GM19455 (cell line): ENCODE results near the gene SACS.
"Not testable (repeated sequence)": the region's sequence is repeated elsewhere in the genome, so short reads cannot be mapped to it uniquely, and the experiment has no call there.

ENCODE experiments used
- ATAC-seq: cut with Tn5 transposase; IDR thresholded peaks from one replicate; pipeline ENCODE4 v1.9.1; 2021; ENCODE audit not compliant: unreplicated experiment

The SACS gene

GRCh38 chr13:23456437-23457210 lies 23.1 kb upstream of the SACS start:
- no peak for ATAC-seq

GRCh38 chr13:23455401-23456185 lies 22.1 kb upstream of the SACS start:
- no peak for ATAC-seq

GRCh38 chr13:23453132-23453531 lies 19.6 kb upstream of the SACS start:
- ATAC-seq = no peak

GRCh38 chr13:23450340-23451046 lies 17.0 kb upstream of the SACS start:
- ATAC-seq = no peak

GRCh38 chr13:23449398-23450162 lies 16.1 kb upstream of the SACS start:
- no peak for ATAC-seq

- ATAC-seq = no peak
These were observed 14.4 kb upstream of the SACS start for GRCh38 chr13:23447927-23448326.

- ATAC-seq = no peak
These were observed 12.3 kb upstream of the SACS start for GRCh38 chr13:23445794-23446193.

GRCh38 chr13:23443878-23444277 lies 10.4 kb upstream of the SACS start:
- no peak for ATAC-seq

- no peak for ATAC-seq
These were observed 9.6 kb upstream of the SACS start for GRCh38 chr13:23443110-23443509.

- no peak for ATAC-seq
These were observed 7.5 kb upstream of the SACS start for GRCh38 chr13:23440821-23441618.

- ATAC-seq = not testable (repeated sequence)
These were observed 6.8 kb upstream of the SACS start for GRCh38 chr13:23440324-23440723.

- no peak for ATAC-seq
These were observed 4.4 kb upstream of the SACS start for GRCh38 chr13:23437916-23438315.

GRCh38 chr13:23436680-23437079 lies 3.2 kb upstream of the SACS start:
- ATAC-seq = no peak

GRCh38 chr13:23434491-23434890 lies 989 bp upstream of the SACS start:
- no peak for ATAC-seq

- no peak for ATAC-seq
These were observed 876 bp downstream of the SACS start for GRCh38 chr13:23432626-23433025.

- no peak for ATAC-seq
These were observed 2.8 kb downstream of the SACS start for GRCh38 chr13:23430664-23431063.

GRCh38 chr13:23427881-23428528 lies 5.5 kb downstream of the SACS start:
- ATAC-seq = no peak

- no peak for ATAC-seq
These were observed 6.1 kb downstream of the SACS start for GRCh38 chr13:23427342-23427843.

- no peak for ATAC-seq
These were observed 11.9 kb downstream of the SACS start for GRCh38 chr13:23421596-23421995.
